ACC112 (cell line): ENCODE results near the gene PRM2.
A peak's percentile ranks its signal among the peaks of the same experiment; 100 is the strongest.

Source experiments
- H2AFZ ChIP-seq: fragments of 200-600 bp; sonication (generic); one replicate; pipeline ENCODE4 v1.6.0; 2017; ENCODE audit warnings: antibody characterized with exemption, low read length; ENCODE audit not compliant: unreplicated experiment
- H3K27ac ChIP-seq: fragments of 200-600 bp; sonication (generic); 2 replicates; pipeline ENCODE4 v1.5.1; 2014; ENCODE audit warnings: low read depth, mild to moderate bottlenecking, antibody characterized with exemption, low read length, moderate library complexity
- H3K27me3 ChIP-seq: fragments of 200-600 bp; sonication (generic); 2 replicates; pipeline ENCODE4 v1.6.1; 2014; ENCODE audit warnings: mild to moderate bottlenecking, antibody characterized with exemption, low read length, moderate library complexity, mixed read lengths; ENCODE audit not compliant: insufficient read depth
- H3K36me3 ChIP-seq: fragments of 200-600 bp; sonication (generic); 2 replicates; pipeline ENCODE4 v1.6.1; 2016; ENCODE audit warnings: mild to moderate bottlenecking, antibody characterized with exemption, low read length, moderate library complexity, mixed read lengths; ENCODE audit not compliant: insufficient read depth
- H3K4me1 ChIP-seq: fragments of 200-600 bp; sonication (generic); one replicate; pipeline ENCODE4 v1.6.1; 2016; ENCODE audit warnings: low read length, mixed read lengths; ENCODE audit not compliant: insufficient read depth, unreplicated experiment, control insufficient read depth
- H3K4me3 ChIP-seq: fragments of 200-600 bp; sonication (generic); 2 replicates; pipeline ENCODE4 v1.5.1; 2014; ENCODE audit warnings: mild to moderate bottlenecking, low read depth, low read length
- H3K79me2 ChIP-seq: fragments of 200-600 bp; sonication (generic); one replicate; pipeline ENCODE4 v1.6.0; 2016; ENCODE audit warnings: low read length; ENCODE audit not compliant: control insufficient read depth, unreplicated experiment, insufficient read depth

The PRM2 gene

DNA sequence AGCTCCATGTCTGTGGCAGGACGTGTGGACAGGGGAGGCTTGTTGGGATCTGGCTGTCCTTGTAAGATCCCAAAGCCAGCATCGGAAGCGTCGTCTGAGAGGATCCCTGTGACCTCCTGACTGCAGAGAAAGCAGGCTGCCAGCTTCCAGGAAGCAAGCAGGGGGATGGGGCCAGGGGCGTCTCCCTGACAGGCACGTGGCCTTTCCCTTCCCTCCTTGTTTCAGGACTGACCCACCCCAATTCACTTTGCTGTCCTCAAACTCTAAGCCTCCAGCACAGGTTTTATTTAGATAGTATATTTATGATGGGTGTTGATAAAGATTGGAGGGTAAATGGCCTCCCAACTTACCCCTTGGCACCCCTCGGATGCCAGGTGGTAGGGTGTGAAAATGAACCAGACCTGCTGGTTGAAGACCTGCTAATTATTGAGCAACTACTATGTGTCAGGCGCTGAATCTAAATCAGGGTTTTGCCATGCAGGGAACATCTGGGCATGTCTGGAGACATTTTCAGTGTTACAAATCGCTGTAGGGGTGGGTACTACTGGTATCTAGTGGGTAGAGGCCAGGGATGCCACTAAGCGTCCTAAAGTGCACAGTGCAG lies 44.8 kb downstream of the PRM2 start:
- no peaks in the 10 kb centered on the region for H3K27me3 ChIP-seq
- H3K79me2 ChIP-seq = no peaks in the 10 kb centered on the region
- H3K36me3 ChIP-seq = no peaks in the 10 kb centered on the region
- H3K27ac ChIP-seq = no peak overlapping the region
- H3K4me1 ChIP-seq = no peaks in the 10 kb centered on the region
- no peak overlapping the region for H3K4me3 ChIP-seq
- H2AFZ ChIP-seq = no peak overlapping the region

DNA sequence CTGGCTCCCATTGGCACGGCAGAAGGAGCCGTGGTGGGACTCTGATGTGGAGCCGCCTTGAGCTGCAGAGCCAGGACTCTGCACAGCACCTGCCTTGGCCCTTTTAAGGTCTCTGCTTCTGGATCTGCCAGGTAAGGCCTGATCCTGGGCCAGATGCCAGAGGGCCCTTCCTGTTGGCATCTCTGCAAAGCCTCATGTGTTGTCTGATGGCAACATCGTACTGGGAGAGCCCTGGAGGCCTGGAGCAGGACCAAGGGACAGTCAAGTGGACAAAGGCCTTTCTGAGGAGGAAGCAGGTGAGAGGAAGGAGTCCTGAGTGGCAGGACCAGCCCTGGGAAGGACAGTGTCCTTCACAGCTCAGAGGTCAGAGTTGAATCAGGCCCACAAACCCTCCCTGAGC lies 46.4 kb downstream of the PRM2 start:
- no peak overlapping the region for H3K27ac ChIP-seq
- no peaks in the 10 kb centered on the region for H3K36me3 ChIP-seq
- H3K27me3 ChIP-seq = no peaks in the 10 kb centered on the region
- H3K4me1 ChIP-seq = peaks cover 4% of the 10 kb centered on the region
- no peak overlapping the region for H3K4me3 ChIP-seq
- H2AFZ ChIP-seq = no peak overlapping the region
- H3K79me2 ChIP-seq = no peaks in the 10 kb centered on the region

DNA sequence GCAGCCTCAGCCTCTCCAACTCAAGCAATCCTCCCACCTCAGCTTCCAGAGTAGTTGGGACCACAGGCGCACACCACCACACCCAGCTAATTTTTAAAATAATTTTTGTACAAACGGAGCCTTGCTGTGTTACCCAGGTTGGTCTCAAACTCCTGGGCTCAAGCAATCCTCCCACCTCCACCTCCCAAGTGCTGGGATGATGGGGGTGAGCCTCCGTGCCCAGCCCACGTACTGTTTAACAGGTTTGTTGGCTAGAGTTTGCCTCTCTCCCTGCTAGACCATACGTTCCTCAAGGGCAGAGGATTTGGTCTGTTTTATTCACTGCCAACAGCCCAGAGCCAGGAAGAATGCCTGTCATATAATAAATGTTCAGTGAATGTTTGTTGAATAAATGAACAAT lies 46.8 kb downstream of the PRM2 start:
- Histone ChIP-seq H2AFZ (no peak overlapping the region), H3K27me3 (no peaks in the 10 kb centered on the region), H3K79me2 (no peaks in the 10 kb centered on the region), H3K4me3 (no peak overlapping the region), H3K36me3 (no peaks in the 10 kb centered on the region), H3K27ac (no peak overlapping the region), H3K4me1 (peaks cover 4% of the 10 kb centered on the region)

DNA sequence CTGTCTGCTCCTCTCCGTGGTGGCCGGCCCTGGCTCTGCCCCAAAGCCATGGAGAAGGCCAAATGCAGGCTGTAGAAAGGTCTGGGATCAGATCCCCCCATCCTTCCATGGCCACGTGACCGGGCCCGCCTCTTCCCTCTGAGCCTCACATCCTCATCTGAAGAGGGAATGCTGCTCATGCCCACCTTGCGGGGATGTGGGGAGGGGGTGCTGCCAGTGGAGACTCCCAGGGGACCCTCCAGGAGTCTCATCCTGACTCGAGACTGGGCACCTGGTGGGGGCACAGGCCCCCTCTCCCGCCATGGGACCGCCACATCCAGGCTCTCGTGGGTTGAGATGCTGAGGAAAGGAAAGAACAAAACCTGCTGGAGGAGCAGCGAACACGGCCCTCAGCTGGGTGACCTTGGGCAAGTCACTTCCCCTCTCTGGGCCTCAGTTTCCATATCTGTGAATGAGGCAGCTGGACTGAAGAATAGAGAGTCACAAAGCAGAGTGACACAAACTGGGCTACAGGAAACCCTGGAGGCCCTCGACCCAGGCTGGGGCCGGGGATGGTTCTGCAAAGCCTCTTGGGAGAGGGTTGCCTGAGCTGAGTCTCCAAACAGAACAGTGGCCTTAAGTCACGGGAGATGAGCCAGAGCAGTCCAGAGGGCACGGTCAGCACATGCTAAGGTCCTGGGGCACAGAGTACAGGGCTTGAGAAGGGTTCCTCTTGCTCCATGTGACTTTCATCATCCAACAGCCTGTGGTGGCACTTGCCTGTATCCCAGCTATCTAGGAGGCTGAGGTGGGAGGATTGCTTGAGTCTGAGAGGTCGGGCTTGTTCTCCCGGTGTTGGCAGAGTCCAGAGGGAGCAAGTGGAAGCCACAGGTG lies 50.4 kb downstream of the PRM2 start:
- H3K4me3 ChIP-seq = 0 out of 2 replicates have a peak overlapping the region, but pooled peaks have one; percentile 40
- H3K36me3 ChIP-seq = no peaks in the 10 kb centered on the region
- H3K27ac ChIP-seq = no peak overlapping the region
- H3K4me1 ChIP-seq = peaks cover 4% of the 10 kb centered on the region
- no peaks in the 10 kb centered on the region for H3K79me2 ChIP-seq
- H2AFZ ChIP-seq = peak overlapping the region; percentile 84
- H3K27me3 ChIP-seq = no peaks in the 10 kb centered on the region
